Measurements from ENCODE around the gene PER3. TPM values are rescaled to one million over a fixed set of nuclear protein-coding genes. Genes with fewer than 3 reads are reported as not detected.

Gene PER3
- total and polyA plus RNA-seq, 10 of the 15 experiments (the other 5 are each of a cell fraction or from before 2014, with no cell fraction given) = 0.06 to 0.64 (median 0.13) TPM; not detected in 1

DNA sequence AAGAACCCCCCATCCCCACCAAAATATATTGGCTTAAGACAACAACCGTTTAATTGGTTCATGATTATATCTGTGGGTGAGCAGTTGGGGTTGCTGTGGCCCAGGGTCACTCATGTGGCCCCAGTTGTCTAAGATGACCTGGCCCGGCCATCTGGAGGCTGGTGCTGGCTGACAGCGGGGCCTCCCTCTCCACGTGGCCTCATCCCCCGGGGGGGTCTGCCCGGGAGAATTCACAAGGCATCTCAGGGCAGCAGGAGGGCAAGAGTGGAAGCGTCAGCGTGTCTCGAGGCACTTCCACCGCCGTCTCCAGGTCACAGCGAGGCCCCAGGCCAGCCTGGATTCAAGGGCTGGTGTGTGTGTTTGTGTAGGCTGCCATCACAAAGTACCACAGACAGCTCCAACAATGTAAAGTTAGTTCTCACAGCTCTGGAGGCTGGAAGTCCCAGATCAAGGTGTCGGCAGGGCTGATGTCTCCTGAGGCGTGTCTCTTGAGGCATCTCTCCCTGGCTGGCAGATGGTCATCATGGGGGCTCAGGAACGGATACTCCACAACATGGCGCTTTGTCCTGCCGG is 79.8 kb downstream of the PER3 start (continued):
- TF ChIP-seq, protein P1, sequence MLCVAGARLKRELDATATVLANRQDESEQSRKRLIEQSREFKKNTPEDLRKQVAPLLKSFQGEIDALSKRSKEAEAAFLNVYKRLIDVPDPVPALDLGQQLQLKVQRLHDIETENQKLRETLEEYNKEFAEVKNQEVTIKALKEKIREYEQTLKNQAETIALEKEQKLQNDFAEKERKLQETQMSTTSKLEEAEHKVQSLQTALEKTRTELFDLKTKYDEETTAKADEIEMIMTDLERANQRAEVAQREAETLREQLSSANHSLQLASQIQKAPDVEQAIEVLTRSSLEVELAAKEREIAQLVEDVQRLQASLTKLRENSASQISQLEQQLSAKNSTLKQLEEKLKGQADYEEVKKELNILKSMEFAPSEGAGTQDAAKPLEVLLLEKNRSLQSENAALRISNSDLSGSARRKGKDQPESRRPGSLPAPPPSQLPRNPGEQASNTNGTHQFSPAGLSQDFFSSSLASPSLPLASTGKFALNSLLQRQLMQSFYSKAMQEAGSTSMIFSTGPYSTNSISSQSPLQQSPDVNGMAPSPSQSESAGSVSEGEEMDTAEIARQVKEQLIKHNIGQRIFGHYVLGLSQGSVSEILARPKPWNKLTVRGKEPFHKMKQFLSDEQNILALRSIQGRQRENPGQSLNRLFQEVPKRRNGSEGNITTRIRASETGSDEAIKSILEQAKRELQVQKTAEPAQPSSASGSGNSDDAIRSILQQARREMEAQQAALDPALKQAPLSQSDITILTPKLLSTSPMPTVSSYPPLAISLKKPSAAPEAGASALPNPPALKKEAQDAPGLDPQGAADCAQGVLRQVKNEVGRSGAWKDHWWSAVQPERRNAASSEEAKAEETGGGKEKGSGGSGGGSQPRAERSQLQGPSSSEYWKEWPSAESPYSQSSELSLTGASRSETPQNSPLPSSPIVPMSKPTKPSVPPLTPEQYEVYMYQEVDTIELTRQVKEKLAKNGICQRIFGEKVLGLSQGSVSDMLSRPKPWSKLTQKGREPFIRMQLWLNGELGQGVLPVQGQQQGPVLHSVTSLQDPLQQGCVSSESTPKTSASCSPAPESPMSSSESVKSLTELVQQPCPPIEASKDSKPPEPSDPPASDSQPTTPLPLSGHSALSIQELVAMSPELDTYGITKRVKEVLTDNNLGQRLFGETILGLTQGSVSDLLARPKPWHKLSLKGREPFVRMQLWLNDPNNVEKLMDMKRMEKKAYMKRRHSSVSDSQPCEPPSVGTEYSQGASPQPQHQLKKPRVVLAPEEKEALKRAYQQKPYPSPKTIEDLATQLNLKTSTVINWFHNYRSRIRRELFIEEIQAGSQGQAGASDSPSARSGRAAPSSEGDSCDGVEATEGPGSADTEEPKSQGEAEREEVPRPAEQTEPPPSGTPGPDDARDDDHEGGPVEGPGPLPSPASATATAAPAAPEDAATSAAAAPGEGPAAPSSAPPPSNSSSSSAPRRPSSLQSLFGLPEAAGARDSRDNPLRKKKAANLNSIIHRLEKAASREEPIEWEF (IDR thresholded peaks at IDR 0.05; ENCODE audit: insufficient replicate concordance, low read depth, low read length) = no peak
- TF ChIP-seq FOS (IDR thresholded peaks at IDR 0.05; ENCODE audit: borderline replicate concordance, extremely low read depth, insufficient read length) = no peak

DNA sequence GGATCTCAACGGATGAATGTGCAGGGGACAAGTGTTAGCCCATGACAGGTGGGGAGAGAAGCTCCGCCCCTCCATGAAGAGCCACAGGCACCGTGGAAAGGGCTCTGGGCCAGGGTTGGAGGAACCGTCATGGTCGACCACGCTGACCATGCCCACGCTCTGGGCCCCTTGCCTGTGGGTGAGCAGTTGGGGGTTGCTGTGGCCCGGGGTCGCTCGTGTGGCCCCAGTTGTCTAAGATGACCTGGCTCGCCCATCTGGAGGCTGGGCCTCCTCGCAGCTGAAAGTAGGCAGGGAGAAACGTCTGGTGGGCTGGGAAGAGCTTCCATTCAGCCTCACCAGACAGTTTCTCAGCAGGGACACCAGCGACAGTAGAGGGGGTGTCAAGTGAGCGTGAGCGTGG is 81.9 kb downstream of the PER3 start:
- no TSS peak for BruUV-seq (replicated peaks)
- no peaks in the 10 kb centered on the region for H3K4me1 ChIP-seq (ENCODE audit: control insufficient read depth, insufficient read depth, low read length)
- no peak overlapping the region for H3K4me3 ChIP-seq
- SMC1A ChIA-PET (ENCODE audit: uncharacterized antibody, unreplicated experiment) = no interaction called here
- no peak overlapping the region for H3K27ac ChIP-seq (ENCODE audit: control insufficient read depth, insufficient read depth)
- H2AFZ ChIP-seq (ENCODE audit: control insufficient read depth, low read depth, low read length) = no peak overlapping the region
- H4K20me1 ChIP-seq (ENCODE audit: control insufficient read depth, insufficient read depth) = no peaks in the 10 kb centered on the region
- DNase-seq (ENCODE audit: low read depth, low spot score) (no peak), ATAC-seq (no peak), FAIRE-seq (no peak)
- POLR2A ChIA-PET = no interaction called here
- CTCF ChIA-PET = interaction anchor here (0.9 kb wide), 1 partner anchor 38 kb away, joined by 3 read pairs; no protein-coding TSS in a partner anchor
- no peak overlapping the region for H3K9ac ChIP-seq (ENCODE audit: control insufficient read depth, insufficient read depth, low read length)
- in situ Hi-C loops (cut with MboI) = no loop called here
- no peaks in the 10 kb centered on the region for H3K9me3 ChIP-seq (replicated peaks; ENCODE audit: control insufficient read depth, insufficient read depth, low read length)
- no peaks in the 10 kb centered on the region; a peak in 1 of 4 replicates for H3K27me3 ChIP-seq (replicated peaks in 1 of 2; ENCODE audit: control insufficient read depth in 2 of 2, insufficient read depth in 2 of 2, low read length in 1 of 2)
- intact Hi-C loops (cut with micrococcal nuclease; ENCODE audit: unreplicated experiment) = no loop called here
- H3K4me2 ChIP-seq (ENCODE audit: control insufficient read depth, insufficient read depth) = no peak overlapping the region
- no peaks in the 10 kb centered on the region for H3K79me2 ChIP-seq (ENCODE audit: control insufficient read depth, insufficient read depth, low read length)
- RAD21 ChIA-PET (ENCODE audit: unreplicated experiment) = no interaction called here
- 33% methylated on average over 16 of the region's 16 CpGs for WGBS (ENCODE audit: insufficient coverage, insufficient replicate concordance, low lambda C conversion rate, missing lambda C conversion rate)
- no peaks in the 10 kb centered on the region for H3K36me3 ChIP-seq (ENCODE audit: control insufficient read depth in 2 of 2, insufficient read depth in 2 of 2, low read length in 1 of 2)
- TF ChIP-seq NR2C2 (IDR thresholded peaks at IDR 0.05; ENCODE audit: borderline replicate concordance, control insufficient read depth, insufficient read length, low read depth) = no peak
- no peak for TF ChIP-seq POLR2AphosphoS5 (IDR thresholded peaks at IDR 0.05; ENCODE audit: low read length)
- TF ChIP-seq NFXL1 (IDR thresholded peaks at IDR 0.05; ENCODE audit: borderline replicate concordance) = no peak
- TF ChIP-seq HDAC2 (IDR thresholded peaks at IDR 0.05) = no peak
- no peak for TF ChIP-seq ZNF207 (IDR thresholded peaks at IDR 0.05; ENCODE audit: borderline replicate concordance)
- TF ChIP-seq, protein P2, sequence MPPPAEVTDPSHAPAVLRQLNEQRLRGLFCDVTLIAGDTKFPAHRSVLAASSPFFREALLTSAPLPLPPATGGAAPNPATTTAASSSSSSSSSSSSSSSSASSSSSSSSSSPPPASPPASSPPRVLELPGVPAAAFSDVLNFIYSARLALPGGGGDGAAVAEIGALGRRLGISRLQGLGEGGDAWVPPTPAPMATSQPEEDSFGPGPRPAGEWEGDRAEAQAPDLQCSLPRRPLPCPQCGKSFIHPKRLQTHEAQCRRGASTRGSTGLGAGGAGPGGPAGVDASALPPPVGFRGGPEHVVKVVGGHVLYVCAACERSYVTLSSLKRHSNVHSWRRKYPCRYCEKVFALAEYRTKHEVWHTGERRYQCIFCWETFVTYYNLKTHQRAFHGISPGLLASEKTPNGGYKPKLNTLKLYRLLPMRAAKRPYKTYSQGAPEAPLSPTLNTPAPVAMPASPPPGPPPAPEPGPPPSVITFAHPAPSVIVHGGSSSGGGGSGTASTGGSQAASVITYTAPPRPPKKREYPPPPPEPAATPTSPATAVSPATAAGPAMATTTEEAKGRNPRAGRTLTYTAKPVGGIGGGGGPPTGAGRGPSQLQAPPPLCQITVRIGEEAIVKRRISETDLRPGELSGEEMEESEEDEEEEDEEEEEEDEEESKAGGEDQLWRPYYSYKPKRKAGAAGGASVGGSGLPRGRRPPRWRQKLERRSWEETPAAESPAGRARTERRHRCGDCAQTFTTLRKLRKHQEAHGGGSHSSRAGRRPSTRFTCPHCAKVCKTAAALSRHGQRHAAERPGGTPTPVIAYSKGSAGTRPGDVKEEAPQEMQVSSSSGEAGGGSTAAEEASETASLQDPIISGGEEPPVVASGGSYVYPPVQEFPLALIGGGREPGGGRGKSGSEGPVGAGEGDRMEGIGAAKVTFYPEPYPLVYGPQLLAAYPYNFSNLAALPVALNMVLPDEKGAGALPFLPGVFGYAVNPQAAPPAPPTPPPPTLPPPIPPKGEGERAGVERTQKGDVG (CRISPR knock-in tag; IDR thresholded peaks at IDR 0.05) = no peak
- no peak for TF ChIP-seq MTA3 (IDR thresholded peaks at IDR 0.05; ENCODE audit: borderline replicate concordance, low read length)
- TF ChIP-seq, protein P3, sequence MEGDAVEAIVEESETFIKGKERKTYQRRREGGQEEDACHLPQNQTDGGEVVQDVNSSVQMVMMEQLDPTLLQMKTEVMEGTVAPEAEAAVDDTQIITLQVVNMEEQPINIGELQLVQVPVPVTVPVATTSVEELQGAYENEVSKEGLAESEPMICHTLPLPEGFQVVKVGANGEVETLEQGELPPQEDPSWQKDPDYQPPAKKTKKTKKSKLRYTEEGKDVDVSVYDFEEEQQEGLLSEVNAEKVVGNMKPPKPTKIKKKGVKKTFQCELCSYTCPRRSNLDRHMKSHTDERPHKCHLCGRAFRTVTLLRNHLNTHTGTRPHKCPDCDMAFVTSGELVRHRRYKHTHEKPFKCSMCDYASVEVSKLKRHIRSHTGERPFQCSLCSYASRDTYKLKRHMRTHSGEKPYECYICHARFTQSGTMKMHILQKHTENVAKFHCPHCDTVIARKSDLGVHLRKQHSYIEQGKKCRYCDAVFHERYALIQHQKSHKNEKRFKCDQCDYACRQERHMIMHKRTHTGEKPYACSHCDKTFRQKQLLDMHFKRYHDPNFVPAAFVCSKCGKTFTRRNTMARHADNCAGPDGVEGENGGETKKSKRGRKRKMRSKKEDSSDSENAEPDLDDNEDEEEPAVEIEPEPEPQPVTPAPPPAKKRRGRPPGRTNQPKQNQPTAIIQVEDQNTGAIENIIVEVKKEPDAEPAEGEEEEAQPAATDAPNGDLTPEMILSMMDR (IDR thresholded peaks at IDR 0.05 in 2 of 3, conservative IDR thresholded peaks at IDR 0.05 in 1 of 3; ENCODE audit: control insufficient read depth in 2 of 3, extremely low read depth in 1 of 3, insufficient read depth in 1 of 3, low read depth in 3 of 3, low read length in 3 of 3) = no peak
- TF ChIP-seq EED (IDR thresholded peaks at IDR 0.05; ENCODE audit: low read depth) = no peak
- TF ChIP-seq CBX5 (IDR thresholded peaks at IDR 0.05; ENCODE audit: low read depth) = no peak
- TF ChIP-seq BCL11A (IDR thresholded peaks at IDR 0.05; ENCODE audit: low read depth, low read length) = no peak
